HCT116 (cell line): Measurements from ENCODE around the gene PCDHA3. TPM values are rescaled to one million over a fixed set of nuclear protein-coding genes. Genes with fewer than 3 reads are reported as not detected.

ENCODE experiments used
- ATAC-seq: fragments of 200-7000 bp; cut with Tn5 transposase; 2 replicates; pipeline ENCODE4 v1.9.1; 2020; ENCODE audit warnings: mild to moderate bottlenecking, moderate library complexity
- BruUV-seq: library from RNA; stranded (reverse); fragments of 400-500 nt; replicated peaks from 2 replicates; lab custom pipeline; 2021; lab: Mats Ljungman, UMichigan
- CTCF ChIA-PET: fragments of 300-600 bp; sonication (Branson Sonifier 250); formaldehyde crosslinking; loops from one replicate; lab custom pipeline; 2021; ENCODE audit warnings: antibody characterized with exemption; lab: Charles Lee
- POLR2A ChIA-PET: fragments of 300-600, 350-600 bp; sonication (Branson Sonifier 250); formaldehyde crosslinking; loops from one replicate; lab custom pipeline; 2021; ENCODE audit warnings: antibody characterized with exemption; lab: Charles Lee
- RAD21 ChIA-PET, 2 experiments: fragments of 300-600 bp; sonication (Branson Sonifier 250); formaldehyde crosslinking; loops; one replicate each; lab custom pipeline; 2023; ENCODE audit warnings: low total read pairs in 2 of 2; ENCODE audit not compliant: uncharacterized antibody in 2 of 2, unreplicated experiment in 2 of 2, low non-redundant PET in 1 of 2; lab: Charles Lee
- DNase-seq: peaks from one replicate; pipeline ENCODE4 v3.0.0-alpha.2; 2010; ENCODE audit warnings: low read depth, low spot score
- H2AFZ ChIP-seq: fragments of 200-600 bp; shearing (Covaris generic), sonication (generic); 2 replicates; pipeline ENCODE4 v1.6.1; 2017; ENCODE audit warnings: low read depth, mixed run types, mixed read lengths, antibody characterized with exemption, low read length; ENCODE audit not compliant: poor library complexity, severe bottlenecking
- H3K27ac ChIP-seq: 2 replicates; pipeline ENCODE4 v1.5.1; 2012; ENCODE audit warnings: low read depth, low read length
- H3K27me3 ChIP-seq: fragments of 200-600 bp; sonication (generic); 2 replicates; pipeline ENCODE4 v1.6.1; 2016; ENCODE audit warnings: mixed run types, low read length, mixed read lengths; ENCODE audit not compliant: insufficient read depth
- H3K36me3 ChIP-seq, 2 experiments: fragments of 200-500 bp in 1 of 2; fragments of 200-600 bp in 1 of 2; sonication (Bioruptor generic) in 1 of 2; sonication (generic) in 1 of 2; 2 replicates each; pipeline versions ENCODE4 v1.5.1 to v1.6.1; 2014 to 2016; ENCODE audit warnings: low read length in 2 of 2, inconsistent platforms in 1 of 2, mixed read lengths in 1 of 2, mixed run types in 1 of 2; ENCODE audit not compliant: insufficient read depth in 2 of 2, control insufficient read depth in 1 of 2
- H3K4me1 ChIP-seq, 2 experiments: fragments of 200-600 bp in 1 of 2; sonication (generic) in 1 of 2; 2 replicates each; pipeline versions ENCODE4 v1.5.1 to v1.6.1; 2012 to 2017; ENCODE audit warnings: low read length in 2 of 2, inconsistent platforms in 1 of 2, mild to moderate bottlenecking in 1 of 2, mixed read lengths in 1 of 2, mixed run types in 1 of 2, moderate library complexity in 1 of 2; ENCODE audit not compliant: insufficient read depth in 2 of 2, control insufficient read depth in 1 of 2
- H3K4me2 ChIP-seq: fragments of 200-600 bp; sonication (generic); 2 replicates; pipeline ENCODE4 v1.6.1; 2017; ENCODE audit warnings: mixed run types, low read length, mixed read lengths
- H3K4me3 ChIP-seq, 2 experiments: fragments of 200-600 bp in 1 of 2; sonication (generic) in 1 of 2; replicated peaks in 1 of 2; 2 replicates each; pipeline ENCODE4 v1.5.1; 2011 to 2016; ENCODE audit warnings: low read length in 2 of 2, control low read depth in 1 of 2, low read depth in 1 of 2, mild to moderate bottlenecking in 1 of 2, mixed read lengths in 1 of 2, mixed run types in 1 of 2
- H3K79me2 ChIP-seq: fragments of 200-600 bp; sonication (generic); 2 replicates; pipeline ENCODE4 v1.6.1; 2017; ENCODE audit warnings: mild to moderate bottlenecking, mixed run types, low read length, moderate library complexity, mixed read lengths; ENCODE audit not compliant: insufficient read depth
- H3K9ac ChIP-seq: fragments of 200-600 bp; sonication (generic); 2 replicates; pipeline ENCODE4 v1.6.1; 2016; ENCODE audit warnings: low read length, mixed read lengths
- H3K9me2 ChIP-seq: fragments of 200-600 bp; sonication (generic), shearing (Covaris generic); 2 replicates; pipeline ENCODE4 v1.6.1; 2017; ENCODE audit warnings: mixed run types, mild to moderate bottlenecking, moderate library complexity; ENCODE audit not compliant: insufficient read depth
- H3K9me3 ChIP-seq, 2 experiments: fragments of 200-500 bp in 1 of 2; fragments of 200-600 bp in 1 of 2; sonication (Bioruptor generic) in 1 of 2; sonication (generic) in 1 of 2; 2 replicates each; pipeline ENCODE4 v1.6.1; 2014 to 2017; ENCODE audit warnings: low read length in 2 of 2, mixed read lengths in 2 of 2, inconsistent platforms in 1 of 2, low read depth in 1 of 2, mild to moderate bottlenecking in 1 of 2, mixed run types in 1 of 2, moderate library complexity in 1 of 2; ENCODE audit not compliant: control insufficient read depth in 1 of 2, insufficient read depth in 1 of 2
- H4K20me1 ChIP-seq: fragments of 200-600 bp; sonication (generic), shearing (Covaris generic); 2 replicates; pipeline ENCODE4 v1.6.1; 2017; ENCODE audit warnings: mixed run types, mild to moderate bottlenecking, moderate library complexity; ENCODE audit not compliant: insufficient read depth
- ATF3 ChIP-seq: IDR thresholded peaks from 2 replicates; pipeline ENCODE4 v1.6.1; 2012
- CEBPB ChIP-seq: IDR thresholded peaks from 2 replicates; pipeline ENCODE4 v1.6.1; 2012; ENCODE audit warnings: low read depth
- CTCF ChIP-seq, 3 experiments: fragments of 200-600 bp in 1 of 3; sonication (generic) in 1 of 3; IDR thresholded peaks in 2 of 3; conservative IDR thresholded peaks in 1 of 3; 2 replicates each; pipeline ENCODE4 v1.5.1; 2012 to 2017; ENCODE audit warnings: low read depth in 2 of 3, low read length in 2 of 3, antibody characterized with exemption in 1 of 3, borderline replicate concordance in 1 of 3, control low read depth in 1 of 3, mild to moderate bottlenecking in 1 of 3, mixed read lengths in 1 of 3, mixed run types in 1 of 3, moderate library complexity in 1 of 3; ENCODE audit not compliant: insufficient read depth in 1 of 3
- EZH2 ChIP-seq: fragments of 200-600 bp; sonication (generic); IDR thresholded peaks from 2 replicates; pipeline ENCODE4 v1.6.1; 2017; ENCODE audit warnings: antibody characterized with exemption, mixed run types
- EZH2phosphoT487 ChIP-seq: fragments of 200-600 bp; IDR thresholded peaks from 2 replicates; pipeline ENCODE4 v1.6.1; 2018; ENCODE audit warnings: antibody characterized with exemption, borderline replicate concordance
- MAX ChIP-seq: IDR thresholded peaks from 2 replicates; pipeline ENCODE4 v1.6.1; 2012
- POLR2AphosphoS5 ChIP-seq: IDR thresholded peaks from 2 replicates; pipeline ENCODE4 v1.6.1; 2011; ENCODE audit warnings: mild to moderate bottlenecking, low read depth, low read length, moderate library complexity
- RAD21 ChIP-seq: IDR thresholded peaks from 2 replicates; pipeline ENCODE4 v1.6.1; 2012; ENCODE audit warnings: low read depth, mild to moderate bottlenecking
- REST ChIP-seq: IDR thresholded peaks from 2 replicates; pipeline ENCODE4 v1.6.1; 2012; ENCODE audit warnings: low read depth
- SP1 ChIP-seq: IDR thresholded peaks from 2 replicates; pipeline ENCODE4 v1.6.1; 2012; ENCODE audit warnings: low read depth
- SRF ChIP-seq: IDR thresholded peaks from 2 replicates; pipeline ENCODE4 v1.6.1; 2012; ENCODE audit warnings: low read depth
- TCF7L2 ChIP-seq: IDR thresholded peaks from 2 replicates; pipeline ENCODE4 v1.7.0; 2011; ENCODE audit warnings: borderline replicate concordance, inconsistent platforms; ENCODE audit not compliant: insufficient read depth, insufficient read length; ENCODE audit errors: extremely low read depth
- ZFX ChIP-seq: fragments of 450-650 bp; IDR thresholded peaks from 2 replicates; pipeline ENCODE4 v1.6.1; 2017
- ZNF274 ChIP-seq: fragments of 200-500 bp; sonication (Bioruptor generic); IDR thresholded peaks from 2 replicates; pipeline ENCODE4 v1.6.1; 2014; ENCODE audit warnings: mild to moderate bottlenecking, low read depth, low read length, inconsistent platforms
- intact Hi-C: fragments of 100-400 bp; cut with micrococcal nuclease; formaldehyde crosslinking; loops from 2 replicates; pipeline ENCODE4 v1.10.0; 2022
- total RNA-seq: library from RNA; stranded (reverse); gene quantifications from one replicate; pipeline ENCODE4 v1.2.1, GENCODE V29; 2021; ENCODE audit not compliant: unreplicated experiment
- TF ChIP-seq, protein P1 (sequence below): IDR thresholded peaks from 2 replicates; pipeline ENCODE4 v1.6.1; 2011; ENCODE audit warnings: mild to moderate bottlenecking, low read length, moderate library complexity; ENCODE audit not compliant: insufficient replicate concordance; ENCODE audit errors: extremely low read depth

Gene PCDHA3
- total RNA-seq, 1 experiment from 2014 or later = not detected

- TF ChIP-seq EZH2phosphoT487 = no peak
- TF ChIP-seq, all 23 proteins: peak for 0
Observed at GRCh38 chr5:140780512-140780911, 20.3 kb upstream of the PCDHA3 start (continued).

DNA sequence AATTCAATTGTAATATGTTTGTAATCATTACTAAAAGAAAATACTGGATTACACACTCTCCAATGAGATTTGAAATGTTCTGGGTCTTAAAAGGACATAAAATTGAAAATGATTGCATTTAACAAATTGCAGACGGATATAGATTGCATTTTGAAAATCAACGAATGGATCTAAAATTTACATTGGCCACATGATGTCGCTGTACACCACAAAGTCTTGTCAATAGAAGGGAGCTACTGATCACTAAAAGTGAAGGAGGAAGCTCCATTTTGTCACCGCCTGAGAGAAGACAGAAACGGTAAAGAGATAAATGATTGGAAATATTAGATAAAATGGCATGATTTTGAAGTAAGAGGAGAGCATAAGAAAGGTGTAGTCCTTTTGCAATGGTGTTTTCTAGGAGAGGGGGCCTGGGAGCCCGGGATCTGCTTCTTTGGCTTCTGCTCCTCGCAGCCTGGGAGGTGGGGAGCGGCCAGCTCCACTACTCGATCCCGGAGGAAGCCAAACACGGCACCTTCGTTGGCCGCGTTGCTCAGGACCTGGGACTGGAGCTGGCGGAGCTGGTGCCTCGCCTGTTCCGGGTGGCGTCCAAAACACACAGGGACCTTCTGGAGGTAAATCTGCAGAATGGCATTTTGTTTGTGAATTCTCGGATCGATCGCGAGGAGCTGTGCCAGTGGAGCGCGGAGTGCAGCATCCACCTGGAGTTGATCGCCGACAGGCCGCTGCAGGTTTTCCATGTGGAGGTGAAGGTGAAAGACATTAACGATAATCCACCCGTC, 14.8 kb upstream of the PCDHA3 start, which contains the start of gene PCDHA1:
Gene PCDHA1, plus strand, starts transcription at position 236 of the 782 bp plus-strand sequence.
- Histone ChIP-seq H3K9me3 (peaks cover 0 to 6% of the 10 kb centered on the region in 2 experiments; a peak in 2 of 4 replicates), H3K4me2 (no peak within 1 kb of the TSS), H3K27me3 (no peaks in the 10 kb centered on the region), H3K27ac (no peak within 1 kb of the TSS), H3K36me3 (no peaks in the 10 kb centered on the region), H3K79me2 (no peaks in the 10 kb centered on the region), H3K4me1 (no peaks in the 10 kb centered on the region), H2AFZ (no peak within 1 kb of the TSS), H4K20me1 (no peaks in the 10 kb centered on the region), H3K9ac (no peak within 1 kb of the TSS), H3K9me2 (no peaks in the 10 kb centered on the region), H3K4me3 (no peak within 1 kb of the TSS)
- ATAC-seq (no peak), DNase-seq (no peak)
- BruUV-seq = no TSS peak
- intact Hi-C loops = loop anchor here (5.0 kb wide), 1 partner anchor 34 kb away; no protein-coding TSS in a partner anchor
- RAD21 ChIA-PET = no interaction called here
- CTCF ChIA-PET = interaction anchor here (1.3 kb wide), 1 partner anchor 254 kb away, joined by 5 read pairs; no protein-coding TSS in a partner anchor
- POLR2A ChIA-PET = no interaction called here
- TF ChIP-seq, protein P1, sequence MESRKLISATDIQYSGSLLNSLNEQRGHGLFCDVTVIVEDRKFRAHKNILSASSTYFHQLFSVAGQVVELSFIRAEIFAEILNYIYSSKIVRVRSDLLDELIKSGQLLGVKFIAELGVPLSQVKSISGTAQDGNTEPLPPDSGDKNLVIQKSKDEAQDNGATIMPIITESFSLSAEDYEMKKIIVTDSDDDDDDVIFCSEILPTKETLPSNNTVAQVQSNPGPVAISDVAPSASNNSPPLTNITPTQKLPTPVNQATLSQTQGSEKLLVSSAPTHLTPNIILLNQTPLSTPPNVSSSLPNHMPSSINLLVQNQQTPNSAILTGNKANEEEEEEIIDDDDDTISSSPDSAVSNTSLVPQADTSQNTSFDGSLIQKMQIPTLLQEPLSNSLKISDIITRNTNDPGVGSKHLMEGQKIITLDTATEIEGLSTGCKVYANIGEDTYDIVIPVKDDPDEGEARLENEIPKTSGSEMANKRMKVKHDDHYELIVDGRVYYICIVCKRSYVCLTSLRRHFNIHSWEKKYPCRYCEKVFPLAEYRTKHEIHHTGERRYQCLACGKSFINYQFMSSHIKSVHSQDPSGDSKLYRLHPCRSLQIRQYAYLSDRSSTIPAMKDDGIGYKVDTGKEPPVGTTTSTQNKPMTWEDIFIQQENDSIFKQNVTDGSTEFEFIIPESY = no peak
- TF ChIP-seq ZFX (no peak), ZNF274 (no peak), EZH2 (no peak), POLR2AphosphoS5 (no peak), SP1 (no peak), SRF (no peak), ATF3 (no peak), CTCF (IDR thresholded peaks at IDR 0.05 in 2 of 3, conservative IDR thresholded peaks at IDR 0.05 in 1 of 3; ENCODE audit: borderline replicate concordance in 1 of 3, insufficient read depth in 1 of 3, low read depth in 2 of 3, low read length in 2 of 3) (peak in 2 of 3 experiments; percentile 5 to 38; a peak in 1 of 6 replicates), RAD21 (peak; percentile 38), CEBPB (no peak), MAX (no peak), REST (no peak), TCF7L2 (no peak), EZH2phosphoT487 (no peak)
